Forelimb muscle (tissue), 1 donor: ENCODE data around the gene GRIK3. TPM values are rescaled to one million over a fixed set of nuclear protein-coding genes. Genes with fewer than 3 reads are reported as not detected.

ENCODE experiments used
- DNase-seq: peaks from one replicate; pipeline ENCODE4 v3.0.0-alpha.2; 2013; ENCODE audit warnings: low read depth
- polyA plus RNA-seq: library from polyadenylated mRNA; unstranded; fragments of 120-200 nt; gene quantifications from one replicate; pipeline ENCODE4 v1.2.1, GENCODE V29; 2013; ENCODE audit not compliant: insufficient read length

Gene GRIK3
- polyA plus RNA-seq, 1 donor = 0.54 TPM

DNA sequence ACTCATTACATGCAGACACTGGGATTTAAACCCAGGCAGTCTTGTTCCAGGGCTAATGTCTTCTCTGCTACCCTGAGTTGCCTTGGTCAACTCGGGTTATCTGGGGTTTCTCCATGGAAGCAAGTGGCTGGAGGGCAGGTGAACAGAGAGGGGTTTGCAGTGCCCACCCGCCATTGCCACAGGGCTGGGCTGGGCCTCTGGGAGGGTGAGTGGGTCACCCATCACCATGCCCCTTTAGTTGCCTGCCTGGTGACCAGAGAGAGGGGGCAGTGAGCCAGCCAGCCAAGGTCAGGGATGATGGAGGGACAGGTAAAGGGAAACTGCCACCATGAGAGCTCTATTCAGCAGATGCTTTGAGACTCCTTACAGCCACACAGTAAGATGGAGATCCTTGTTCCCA, 53.2 kb downstream of the GRIK3 start:
- no peak for DNase-seq

DNA sequence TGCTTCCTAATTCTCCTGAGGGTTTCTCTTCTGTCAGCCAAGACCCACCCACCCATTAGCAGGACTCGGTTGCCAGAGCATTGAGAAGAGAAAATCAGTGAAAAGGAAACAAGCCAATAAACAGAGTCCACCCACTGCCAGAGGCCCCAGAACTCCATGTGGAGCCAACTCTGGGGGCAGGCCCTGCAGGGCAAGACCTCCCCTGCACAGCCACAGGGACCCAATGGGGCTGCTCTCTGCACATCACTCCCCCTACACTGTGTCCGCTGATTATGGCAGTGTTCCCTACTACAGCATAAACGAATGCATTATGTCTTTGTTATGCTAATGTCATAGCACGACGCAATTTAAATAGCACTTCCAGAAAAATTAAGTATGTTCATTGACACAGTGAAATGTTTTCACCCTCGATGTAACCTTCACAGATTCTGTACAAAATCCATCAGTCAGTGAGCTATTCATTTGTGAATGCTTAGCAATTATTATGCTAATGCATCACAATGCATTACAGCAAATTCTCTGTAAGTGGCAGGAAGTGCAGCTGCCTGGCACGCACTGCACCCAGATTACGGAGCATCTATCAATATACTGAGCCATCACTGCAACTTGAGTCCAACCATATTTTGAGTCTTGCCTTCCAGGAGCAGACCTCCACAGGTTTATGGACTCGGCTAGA, 56.4 kb downstream of the GRIK3 start:
- no peak for DNase-seq

DNA sequence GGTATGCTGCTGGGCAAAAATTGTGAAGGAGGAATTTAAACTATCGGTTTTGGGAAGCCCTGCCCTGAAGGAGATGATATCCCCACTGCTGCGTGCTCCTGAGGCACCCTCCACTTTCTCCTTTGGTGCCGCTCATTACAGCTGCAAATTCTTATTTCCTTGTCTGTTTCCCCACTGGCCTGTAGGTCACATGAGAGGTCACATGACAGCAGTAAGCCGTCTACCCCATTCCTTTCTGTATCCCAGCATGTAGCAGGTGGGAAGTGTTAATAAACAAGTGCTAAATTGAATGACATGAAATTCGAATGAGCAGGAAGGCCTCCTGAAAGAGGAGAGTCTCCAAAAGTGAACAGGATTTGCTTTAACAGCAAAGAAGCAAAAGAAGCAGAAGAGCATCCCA, 58.7 kb downstream of the GRIK3 start:
- no peak for DNase-seq

DNA sequence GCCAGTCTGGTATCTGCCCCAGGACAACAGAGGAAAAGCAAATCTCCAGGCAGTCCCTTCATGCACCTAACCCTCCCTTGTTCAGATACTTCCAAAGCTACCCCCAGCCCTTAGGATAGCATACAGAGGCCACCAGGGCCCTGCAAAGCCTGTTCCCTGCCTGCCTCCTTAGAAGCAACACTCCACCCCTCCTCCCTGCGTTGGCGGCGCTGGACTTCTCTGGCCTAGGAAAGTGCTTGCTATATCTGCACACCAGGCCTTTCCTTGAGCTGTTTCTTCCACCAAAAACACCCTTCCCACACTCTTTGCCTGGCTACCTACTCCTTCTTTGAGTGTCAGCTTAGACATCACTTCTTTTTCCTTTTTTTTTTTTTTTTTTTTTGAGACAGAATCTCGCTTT, 61.3 kb downstream of the GRIK3 start:
- no peak for DNase-seq

DNA sequence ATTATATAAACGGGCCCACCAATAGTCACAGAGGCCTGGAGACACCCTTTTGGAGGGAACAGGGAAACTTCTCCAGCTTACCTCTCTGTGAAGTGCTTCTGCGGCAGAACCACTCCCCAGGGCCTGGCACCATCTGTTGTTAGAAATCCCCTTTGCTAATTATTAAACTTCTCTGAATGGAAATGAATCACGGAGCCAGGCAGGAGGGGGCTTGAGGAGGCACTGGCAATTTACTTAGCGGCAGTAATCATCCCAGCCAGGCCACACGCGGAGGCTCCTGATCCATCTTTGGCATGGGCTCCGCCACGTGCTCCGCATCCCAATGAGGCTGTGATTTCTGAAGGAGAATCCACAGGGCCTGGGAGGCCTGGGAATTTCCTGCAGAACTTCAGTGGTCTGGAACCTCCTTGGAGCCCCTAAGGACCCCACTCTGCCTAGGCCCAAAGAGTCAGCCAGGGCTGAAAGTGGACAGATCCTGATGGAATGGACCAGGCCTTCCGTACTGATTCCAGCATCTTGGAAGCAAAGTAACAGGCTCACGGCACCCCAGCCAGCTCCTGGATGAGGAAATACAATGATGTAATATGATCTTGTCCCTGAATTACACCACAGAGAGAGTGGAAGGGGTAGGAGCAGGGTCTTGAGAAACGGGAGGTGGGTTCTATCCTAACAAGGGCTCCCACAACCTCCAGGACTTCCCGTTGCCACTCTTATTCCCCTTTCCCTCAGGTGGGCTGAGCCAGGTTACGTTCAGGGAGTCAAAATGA, 62.3 kb downstream of the GRIK3 start:
- DNase-seq = no peak

DNA sequence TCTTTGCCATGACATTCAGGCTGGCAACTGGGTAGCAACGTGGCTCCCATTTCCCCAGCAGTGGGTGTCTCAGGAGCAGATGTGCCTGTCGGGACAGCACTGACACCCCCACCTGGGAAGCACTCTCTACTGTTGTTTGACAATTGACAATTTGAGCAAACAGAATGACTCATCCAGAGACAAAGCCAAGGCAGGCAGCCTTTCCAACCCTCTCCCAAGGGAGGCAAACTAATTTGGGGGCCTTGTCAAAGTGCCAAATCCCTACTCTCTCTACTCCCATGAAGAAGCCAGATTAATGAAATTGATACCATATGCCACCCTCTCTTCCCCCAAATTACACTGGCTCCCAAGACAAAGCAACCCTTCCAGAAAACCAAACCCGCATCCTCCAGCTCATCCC, 65.6 kb downstream of the GRIK3 start:
- no peak for DNase-seq

DNA sequence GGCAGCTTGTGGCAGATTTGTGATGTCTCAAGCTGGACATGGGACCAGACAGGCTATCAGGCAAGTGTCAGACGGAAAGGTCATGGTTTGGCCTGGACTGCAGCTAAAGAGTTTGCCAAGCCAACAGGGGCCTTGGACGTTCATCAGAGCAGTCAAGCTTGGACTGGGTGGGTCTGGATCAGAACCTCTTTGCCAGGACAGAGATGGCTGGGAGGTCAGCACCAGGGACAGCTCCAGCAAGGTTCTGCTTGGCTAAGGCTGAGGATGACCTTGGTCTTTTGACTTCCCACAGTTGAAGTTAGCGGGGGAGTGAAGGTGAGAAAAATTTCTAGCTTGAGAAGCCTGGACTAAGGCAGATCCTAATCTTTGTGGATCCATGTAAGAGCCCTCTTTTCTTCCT, 68.1 kb downstream of the GRIK3 start:
- DNase-seq = no peak

DNA sequence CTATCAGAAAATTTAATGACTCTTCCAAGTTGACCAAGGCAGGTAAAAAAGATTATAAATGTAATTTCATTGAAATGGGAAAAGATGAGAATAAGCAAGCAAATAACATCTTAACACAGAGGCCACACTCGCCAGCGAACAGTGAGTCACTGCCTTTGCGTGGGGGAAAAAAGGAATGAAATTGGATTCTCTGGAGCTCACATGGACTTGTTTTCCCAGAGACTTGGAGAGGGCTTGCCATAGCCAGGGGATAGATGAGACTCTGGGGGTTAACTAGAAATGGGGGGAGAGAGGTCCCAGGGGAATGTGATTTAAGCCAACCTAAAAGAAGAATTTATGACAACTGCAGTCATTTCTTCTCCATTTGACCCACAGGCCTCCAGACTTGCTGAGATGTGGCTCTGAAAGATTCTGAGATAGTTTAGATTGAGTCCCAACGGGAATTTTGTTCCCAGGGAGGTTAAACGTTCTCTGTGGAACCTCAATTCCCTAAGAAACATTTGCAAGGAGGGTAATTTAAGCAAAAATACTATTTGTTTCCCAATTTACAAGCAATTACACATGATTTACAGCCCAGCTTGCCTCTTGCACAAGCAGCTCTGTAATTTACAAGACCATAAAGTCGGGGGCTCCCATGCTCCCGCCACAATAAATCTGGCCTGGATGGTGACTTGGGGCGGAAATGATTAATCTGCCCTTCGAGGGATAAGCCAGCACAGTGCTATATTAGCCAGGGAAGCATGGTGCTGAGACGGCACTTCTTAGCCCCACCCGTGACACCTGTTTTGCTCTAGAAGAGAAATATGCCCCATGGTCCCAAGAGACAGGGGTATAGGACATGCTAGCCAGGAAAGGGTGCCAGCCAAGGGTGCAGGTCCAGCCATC, 68.8 kb downstream of the GRIK3 start:
- DNase-seq = no peak

DNA sequence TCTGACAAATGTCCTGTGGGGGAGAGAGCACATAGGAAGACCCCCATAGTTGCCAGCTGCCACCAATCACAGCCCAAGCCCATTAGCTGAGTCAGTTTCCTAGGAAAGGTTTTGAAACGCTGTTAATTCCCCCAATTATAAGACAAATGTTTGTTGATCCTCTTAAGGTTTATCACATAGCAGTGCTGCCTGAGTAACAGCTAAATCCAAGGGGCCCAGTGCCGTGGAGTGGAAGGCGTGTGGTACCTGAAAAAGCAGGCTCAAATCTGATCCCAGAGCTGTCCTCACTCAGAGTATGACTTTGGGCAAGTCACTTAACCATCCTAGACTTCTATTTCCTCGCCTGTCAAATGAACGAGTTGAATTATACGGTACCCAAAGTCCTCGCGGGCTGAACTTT, 69.5 kb downstream of the GRIK3 start:
- no peak for DNase-seq

DNA sequence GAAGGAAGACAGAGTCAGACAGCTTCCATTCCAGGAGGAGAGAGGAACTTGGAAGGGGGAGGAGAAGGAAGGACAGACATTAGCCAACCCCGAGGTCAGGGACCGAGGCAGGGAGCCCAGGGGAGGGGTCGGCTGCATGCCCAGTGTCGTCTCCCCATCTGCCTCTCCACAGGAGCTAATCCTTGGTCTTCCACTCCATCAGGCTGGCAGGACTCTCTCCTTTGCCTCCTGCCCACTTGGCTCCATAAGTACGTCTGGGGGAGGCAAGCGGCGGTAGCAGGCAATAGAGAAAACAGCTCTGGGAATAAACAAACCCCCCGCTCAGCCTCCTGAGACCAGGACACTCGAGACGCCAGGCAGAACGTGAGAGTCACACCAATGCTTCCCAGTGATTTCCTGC, 71.3 kb downstream of the GRIK3 start:
- no peak for DNase-seq

DNA sequence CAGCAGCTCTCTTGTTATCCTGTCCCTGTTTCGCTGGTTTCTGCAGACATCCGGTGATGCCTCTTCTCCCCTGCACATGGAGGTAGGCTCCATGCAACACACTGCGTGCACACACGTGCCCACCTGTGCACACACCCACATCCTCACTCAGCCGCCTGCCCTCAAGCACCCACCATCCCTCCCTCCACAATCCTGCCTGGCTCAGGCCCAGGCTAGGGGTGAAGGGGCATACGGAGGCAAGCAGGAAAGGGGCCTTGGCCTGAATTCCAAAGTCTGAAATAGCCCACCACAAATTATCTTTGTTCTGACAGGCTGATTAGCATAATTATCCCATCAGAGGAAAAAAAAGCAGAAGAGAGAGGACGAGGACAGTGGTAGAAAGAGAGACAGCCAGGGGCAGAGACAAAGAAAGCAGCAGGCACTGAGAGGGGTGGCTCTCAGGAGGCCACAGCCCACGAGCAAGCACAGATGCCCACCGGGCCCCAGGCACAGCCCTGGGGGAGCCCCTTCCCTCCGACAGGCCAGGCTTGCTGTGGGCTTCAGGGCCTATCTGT, 73.2 kb downstream of the GRIK3 start:
- DNase-seq = no peak

DNA sequence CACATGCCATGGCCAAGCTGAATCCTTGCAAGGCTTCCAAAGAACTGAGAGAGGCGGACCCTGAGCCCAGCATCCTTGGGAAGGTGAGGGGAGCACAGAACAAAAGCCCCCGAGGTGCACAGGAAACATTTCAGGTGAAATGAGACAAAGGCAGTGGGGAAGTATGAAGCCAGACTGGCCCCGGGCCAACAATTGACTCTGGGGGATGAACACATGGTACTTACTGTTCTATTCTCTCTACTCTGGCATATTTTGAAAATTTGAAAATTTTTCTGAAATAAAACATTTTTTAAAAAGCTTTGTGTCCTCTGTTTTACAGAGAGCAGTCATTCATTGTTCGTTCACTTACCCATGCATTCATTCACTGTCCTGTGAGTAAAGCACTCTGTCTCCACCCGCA, 77.7 kb downstream of the GRIK3 start:
- DNase-seq = no peak

DNA sequence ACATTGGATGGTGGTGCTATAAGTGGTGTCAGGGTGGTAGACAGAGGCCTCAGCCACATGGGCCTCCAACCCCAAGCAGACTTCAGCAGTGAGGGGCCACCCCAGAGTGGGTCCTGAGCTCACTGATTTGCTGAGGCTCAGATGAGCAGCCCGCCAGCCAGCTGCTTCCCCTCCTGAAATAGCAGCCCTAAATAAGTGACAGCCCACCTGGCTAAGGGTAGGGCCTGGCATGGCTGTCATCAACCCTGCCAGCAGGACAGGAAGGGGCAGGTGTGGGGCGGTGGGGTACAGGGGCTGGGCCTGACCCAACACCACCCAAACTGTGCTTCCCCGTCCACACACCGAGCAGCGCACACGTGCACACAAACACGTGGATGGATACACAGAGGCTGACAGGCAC, 79.3 kb downstream of the GRIK3 start:
- no peak for DNase-seq

DNA sequence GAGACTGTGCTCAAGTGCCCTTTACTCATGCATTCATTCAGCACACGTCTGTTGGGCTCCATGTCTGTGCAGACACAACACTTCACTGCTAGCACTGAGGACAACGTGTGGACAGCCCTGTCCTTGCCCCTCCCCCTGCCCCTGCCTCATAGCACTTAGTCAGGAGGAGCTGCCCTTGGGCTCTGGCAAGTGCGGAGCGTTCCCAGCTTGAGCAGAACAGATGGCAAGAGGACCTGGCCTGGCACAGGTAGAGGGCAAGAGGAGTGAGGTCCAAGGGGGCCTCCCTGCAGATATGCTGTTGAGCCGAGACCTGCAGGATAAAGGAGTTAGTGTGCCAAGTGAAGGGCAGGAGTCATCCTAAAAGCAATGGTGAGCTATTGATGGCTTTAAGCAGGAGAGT, 81.3 kb downstream of the GRIK3 start:
- DNase-seq = no peak

DNA sequence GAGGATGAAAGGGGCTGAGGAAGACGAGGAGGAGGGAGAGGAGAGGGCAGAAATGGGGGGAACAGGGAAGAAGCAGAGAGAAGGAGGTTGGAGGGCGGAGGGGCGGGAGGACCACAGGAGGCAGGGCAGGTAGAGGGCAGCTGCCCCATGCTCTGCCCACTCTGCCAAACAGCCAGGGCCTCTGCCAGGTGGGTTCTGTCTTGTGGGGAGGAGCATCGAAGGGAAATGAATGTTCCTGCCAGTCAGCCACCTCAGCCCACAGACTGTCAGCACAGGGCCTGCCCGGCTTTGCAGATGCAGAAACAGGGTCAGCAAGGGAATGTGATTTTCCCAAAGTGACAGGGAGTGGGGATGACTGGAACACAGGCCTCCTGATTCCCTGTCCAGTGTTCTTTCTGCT, 82.6 kb downstream of the GRIK3 start:
- no peak for DNase-seq

DNA sequence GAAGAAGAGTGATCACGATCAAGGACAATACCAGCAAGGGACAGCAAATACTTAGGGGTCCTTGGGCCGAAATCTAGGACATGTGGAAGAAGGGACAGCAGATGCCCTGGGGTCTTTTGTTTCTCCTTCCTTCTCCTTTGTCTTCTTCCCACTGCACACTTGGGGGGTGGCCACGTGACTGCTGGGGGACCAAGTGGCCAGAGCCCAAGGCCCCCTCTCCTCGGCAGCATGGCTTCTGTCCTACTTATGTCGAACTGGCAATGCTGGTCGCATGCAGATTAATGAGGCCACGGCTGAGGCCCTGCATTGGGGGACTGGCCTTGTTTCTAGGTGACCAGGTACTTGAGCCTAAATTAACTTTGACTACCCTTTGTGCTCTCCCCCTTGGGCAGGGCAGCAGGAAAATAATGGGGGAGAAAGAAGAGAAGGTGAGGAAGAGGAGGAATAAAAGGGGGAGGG, 83.0 kb downstream of the GRIK3 start:
- DNase-seq = no peak

DNA sequence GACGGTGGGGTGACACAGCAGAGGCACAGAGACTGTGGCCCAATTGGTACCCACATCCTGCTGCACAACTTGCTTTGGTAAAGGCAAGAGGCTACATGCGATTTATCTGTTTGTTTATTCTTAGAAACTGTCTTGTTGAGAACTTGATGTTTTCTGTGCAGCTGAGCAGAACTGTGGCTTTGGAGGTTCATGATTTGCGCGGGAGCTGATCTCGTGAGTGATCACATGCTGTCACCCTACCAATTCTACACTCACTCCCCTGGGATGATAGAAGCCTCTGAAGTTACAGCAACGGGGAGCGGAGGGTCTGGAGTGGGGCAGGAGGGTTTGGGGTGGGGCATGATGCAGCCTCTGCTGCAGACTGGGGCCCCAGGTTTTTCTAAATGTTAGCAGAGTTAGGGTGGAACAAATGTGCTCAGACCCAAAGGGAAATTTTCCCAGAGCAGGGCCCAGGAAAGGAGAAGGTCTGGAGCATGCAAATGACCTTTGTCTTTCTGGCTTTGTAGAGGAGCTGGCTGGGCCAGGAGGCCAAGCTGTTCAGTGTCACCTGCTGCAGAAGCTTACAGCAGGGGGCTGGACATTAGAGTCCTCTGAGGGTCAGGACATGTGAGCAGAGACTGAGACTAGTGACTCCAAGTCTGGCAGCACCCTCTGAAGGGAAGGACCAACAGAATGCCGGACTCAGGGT, 83.6 kb downstream of the GRIK3 start:
- no peak for DNase-seq

DNA sequence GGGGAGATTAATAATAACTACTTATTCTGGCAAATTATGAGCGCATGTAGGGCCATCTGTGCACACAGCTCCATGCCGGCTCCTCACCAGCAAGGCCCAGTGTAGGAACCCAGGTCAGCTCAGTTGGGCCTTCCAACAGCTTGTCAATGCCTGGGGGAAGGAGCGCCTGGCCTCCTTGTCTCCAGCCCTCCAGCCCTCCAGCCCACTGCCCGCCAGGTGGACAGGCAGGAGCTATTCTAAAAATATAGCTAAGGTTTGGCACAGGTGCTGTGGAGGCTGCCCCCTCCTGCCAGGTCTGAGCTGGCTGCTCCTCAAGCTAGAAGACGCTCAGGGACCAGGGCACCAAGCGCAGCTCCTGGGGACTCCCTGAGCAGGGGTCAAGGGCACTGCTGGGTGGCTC, 85.7 kb downstream of the GRIK3 start:
- no peak for DNase-seq

DNA sequence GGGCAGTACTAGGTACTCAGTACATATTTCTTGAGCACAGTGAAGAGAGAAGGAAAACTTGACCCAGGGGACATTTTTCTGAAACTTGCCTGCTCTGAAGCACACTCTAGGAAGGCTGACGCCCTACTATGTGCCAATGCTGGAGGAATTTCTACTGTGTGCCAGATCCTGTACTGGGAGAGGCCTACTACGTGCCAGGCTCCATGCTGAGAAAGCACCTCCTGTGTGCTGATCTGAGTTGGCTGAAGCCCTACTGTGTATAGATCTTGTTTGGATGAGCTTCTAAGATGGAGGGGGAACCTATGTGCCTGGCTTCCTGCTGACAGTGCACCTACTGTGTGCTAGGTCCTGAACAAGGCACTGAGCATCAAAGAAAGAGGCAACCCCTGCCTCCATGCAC, 86.2 kb downstream of the GRIK3 start:
- DNase-seq = no peak

DNA sequence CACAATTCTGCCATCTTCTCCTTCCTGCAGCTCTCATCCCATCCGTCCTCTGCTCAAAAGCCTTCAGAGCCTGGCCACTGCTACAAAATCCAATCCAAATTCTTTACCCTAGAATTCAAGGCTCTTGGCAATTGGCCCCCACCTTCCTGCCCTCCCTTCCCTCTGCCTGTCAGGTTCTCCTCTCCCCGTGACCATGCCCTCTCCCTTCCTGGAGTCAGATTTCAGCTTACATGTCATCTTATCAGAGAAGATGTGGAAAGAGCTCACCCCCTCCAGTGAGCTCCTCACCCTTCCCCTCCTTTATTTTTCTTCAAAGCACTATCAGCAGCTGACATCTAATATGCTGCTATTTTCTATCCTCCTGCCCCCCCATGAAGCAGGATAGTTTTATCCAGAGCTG, 86.9 kb downstream of the GRIK3 start:
- no peak for DNase-seq

DNA sequence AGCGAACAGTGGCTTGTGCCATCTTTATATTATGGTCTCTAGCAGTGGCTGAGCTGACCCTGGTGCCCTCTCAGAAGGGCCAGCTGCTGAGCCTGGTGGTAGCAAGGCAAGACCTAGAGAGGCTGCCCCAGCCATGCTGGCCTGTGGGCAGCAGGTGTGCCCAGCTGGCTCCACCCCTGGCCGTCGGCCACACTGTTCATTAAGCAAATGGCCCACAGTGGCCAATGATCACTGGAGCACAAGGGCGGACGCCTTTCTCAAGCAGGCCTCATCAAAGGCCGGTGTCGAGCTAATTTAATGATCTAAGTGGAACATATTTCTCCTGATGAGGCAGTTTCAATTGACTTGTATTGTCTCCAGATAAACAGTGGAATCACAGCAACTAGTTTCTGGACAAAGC, 89.4 kb downstream of the GRIK3 start:
- DNase-seq = no peak

DNA sequence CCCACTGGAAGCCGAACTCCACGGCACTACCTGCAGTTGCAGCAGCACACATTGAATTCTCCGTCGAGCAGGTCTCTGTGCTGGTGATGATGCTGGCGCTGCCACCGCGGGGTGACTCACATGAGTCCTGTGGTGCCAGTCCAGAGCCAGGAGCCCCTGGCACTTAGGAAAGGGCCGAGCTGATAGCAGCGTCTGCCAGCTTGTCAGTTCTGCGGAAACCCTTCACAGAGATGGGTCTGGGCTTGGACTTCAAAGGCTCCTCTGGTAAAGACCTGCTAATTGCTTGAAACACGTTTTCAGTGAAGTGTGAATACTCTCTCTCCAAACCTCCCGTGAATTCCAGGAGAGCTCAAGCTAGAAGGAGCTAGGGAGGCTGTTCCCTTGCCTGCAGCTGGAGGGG, 92.2 kb downstream of the GRIK3 start:
- DNase-seq = no peak
